Stimulated activated CD4-positive, alpha-beta T cell treated with anti-CD3 and anti-CD28 coated beads, Interleukin-4, amount 100 ng/mL, for 4 hours (primary cell): ENCODE data around the gene IGHMBP2.

Experiments used
- DNase-seq, 2 experiments: peaks; one replicate each; pipeline ENCODE4 v3.0.0-alpha.2; 2020

The IGHMBP2 gene

GRCh38 chr11:68890490-68891231 lies 13.0 kb upstream of the IGHMBP2 start:
- no peak for DNase-seq

GRCh38 chr11:68891351-68891948 lies 12.2 kb upstream of the IGHMBP2 start:
- no peak for DNase-seq

DNA sequence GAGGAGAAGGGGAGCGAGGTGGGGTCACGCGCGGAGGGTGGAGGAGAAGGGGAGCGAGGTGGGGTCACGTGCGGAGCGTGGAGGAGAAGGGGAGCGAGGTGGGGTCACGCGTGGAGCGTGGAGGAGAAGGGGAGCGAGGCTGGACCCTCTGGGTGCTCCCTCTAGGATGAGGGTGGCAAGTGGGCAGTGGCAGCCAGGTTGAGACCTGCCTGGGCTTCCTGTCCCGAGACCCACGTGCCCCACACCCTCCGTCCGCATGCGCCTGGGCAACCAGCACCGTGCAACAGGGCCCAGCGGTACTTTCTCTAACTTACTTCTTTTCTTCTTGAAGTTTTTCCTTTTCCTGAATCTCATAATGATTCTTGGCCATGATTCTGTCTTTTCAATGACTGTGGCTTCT lies 11.1 kb upstream of the IGHMBP2 start:
- DNase-seq: no peak

GRCh38 chr11:68893282-68893681 lies 10.4 kb upstream of the IGHMBP2 start:
- DNase-seq: no peak

GRCh38 chr11:68896171-68896959 lies 7.3 kb upstream of the IGHMBP2 start:
- DNase-seq: no peak

DNA sequence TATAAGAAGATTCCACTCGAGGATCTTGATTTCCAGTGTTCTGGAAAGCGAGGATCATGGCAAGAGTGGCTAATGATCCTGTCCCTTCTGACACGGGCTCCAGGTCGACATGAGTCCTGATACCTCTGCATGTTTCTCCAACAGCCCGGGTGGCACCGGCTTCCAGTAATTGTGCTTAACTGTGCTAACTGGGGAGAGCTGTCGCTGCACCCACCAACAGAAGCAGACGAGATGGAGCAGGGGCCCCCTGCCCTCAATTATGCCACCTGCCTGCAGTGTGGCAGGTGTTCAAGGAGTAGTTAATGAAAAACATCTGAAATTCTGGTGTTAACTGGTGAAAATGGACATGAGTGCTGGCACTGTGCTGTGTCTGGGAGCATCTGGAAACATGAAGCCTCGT lies 6.2 kb upstream of the IGHMBP2 start:
- DNase-seq: no peak

DNA sequence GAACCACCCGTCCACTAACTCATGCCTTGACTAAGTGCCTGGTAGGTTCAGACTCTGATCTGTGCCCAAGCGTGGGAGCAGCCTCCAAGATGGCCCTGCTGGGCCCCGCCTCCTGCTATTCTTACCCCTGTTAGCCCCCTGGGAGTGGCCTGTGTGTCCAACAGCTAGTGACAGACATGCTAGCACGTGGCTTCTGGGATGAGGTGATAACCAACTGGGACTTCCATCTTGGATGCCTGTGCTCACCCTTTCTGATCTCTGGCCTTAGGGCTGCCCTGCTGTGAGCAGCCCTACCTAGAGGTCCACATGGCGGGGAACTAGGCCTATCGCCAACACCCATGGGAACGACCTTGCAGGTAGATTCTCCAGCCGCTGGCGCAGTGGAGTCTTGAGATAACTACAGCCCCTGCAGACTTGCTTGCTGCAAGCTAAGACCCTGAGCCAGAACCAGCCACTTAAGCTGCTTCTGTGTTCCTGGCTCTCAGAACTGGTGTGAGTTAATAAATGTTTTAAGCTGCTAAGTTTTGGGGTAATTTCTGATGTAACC lies 2.8 kb upstream of the IGHMBP2 start:
- no peak for DNase-seq

GRCh38 chr11:68904248-68904847 lies 657 bp downstream of the IGHMBP2 start:
- DNase-seq: peak in 1 of 2 experiments; percentile 12

DNA sequence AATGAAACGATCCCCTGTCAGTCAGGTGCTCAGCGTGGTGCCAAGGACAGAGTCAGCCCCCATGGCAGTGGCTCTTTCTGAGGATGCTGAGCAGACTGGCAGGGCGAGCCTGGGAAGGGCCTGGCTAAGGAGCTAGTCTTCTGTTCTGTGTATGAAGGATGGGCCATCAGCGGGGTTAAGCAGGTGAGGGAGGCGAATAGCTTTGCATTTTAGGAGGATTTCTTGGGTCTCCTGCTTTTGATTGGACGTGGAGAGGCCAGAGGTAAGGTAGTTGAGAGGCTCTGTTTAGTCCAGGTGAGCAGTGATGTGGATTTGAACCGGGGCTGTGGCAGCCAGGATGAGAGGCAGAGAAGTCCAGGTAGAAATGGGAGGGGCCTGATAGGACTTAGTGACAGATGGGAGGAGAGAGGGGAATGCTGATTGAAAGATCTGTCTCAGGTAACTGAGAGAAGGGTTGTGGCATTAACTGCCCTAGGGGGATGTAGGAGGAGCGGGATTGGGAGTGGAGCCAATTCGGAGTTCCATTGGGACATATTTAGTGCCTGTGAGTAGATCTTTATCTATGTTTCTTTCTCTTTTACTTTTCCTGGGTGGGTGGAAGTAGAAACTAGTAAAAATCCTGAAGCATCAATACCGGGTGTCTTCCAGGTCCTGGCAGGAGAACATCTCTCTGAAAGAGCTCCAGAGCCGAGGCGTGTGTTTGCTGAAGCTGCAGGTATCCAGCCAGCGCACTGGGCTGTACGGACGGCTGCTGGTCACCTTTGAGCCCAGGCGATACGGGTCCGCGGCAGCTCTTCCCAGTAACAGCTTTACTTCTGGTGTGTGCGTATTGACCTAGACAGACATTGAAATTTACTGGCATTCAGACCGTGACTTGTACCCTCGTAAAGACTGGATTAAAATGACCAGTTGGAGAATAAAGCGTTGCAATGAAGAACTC lies 2.0 kb downstream of the IGHMBP2 start:
- DNase-seq: no peak

DNA sequence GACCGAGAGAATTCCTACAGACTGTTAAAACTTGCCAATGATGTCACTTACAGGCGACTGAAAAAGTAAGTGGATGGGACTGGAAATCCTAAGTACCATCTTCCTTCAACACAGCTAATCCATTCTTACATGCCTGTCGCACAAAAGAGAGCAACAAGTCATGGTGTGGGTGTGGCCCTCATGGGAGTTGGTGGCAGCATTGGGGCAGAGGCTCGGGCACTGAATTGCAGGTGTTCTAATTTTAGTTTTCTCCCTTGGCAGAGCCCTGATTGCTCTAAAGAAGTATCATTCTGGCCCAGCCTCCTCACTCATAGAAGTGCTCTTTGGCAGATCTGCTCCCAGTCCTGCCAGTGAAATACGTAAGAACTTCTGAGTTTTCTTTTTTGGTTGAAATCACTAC lies 4.6 kb downstream of the IGHMBP2 start:
- no peak for DNase-seq

DNA sequence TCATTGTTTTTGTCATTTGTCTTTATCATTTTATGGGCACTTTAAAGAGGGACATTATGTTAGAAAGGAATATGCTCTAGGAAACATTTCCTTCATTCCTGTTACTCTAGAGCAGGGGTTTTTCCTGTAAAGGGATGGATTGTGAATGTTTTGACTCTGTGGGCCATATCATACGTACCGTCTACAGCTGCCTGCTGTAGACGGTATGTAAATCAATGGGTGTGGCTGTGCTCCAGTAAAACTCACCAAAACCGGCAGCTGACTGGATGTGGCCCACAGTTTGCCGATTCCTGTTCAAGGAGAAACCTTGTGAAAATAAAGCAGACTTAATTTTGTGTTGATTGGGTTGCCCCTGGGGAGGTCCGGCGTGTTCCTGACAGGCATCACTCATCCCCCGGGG lies 7.3 kb downstream of the IGHMBP2 start:
- DNase-seq: no peak

DNA sequence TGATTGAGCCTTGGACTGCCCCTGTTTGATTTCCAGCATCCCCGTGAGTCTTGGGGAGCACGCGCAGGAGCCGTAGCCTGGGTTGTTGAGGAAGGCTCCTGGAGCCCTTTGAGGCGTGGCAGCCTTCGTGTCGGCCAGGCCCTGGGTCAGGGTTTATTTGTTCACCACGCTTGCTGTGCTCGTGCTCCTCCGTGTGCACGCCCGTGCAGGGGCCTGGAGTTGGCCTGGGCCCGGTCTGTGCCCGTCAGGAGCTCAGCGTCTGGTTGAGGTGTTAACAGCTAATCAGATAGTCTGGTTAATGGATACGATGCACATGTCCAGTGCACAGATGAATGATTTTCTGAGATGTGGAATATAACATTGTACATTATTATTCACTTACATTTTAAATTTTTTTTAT lies 8.0 kb downstream of the IGHMBP2 start:
- DNase-seq: no peak

- no peak for DNase-seq
Observed at GRCh38 chr11:68912254-68912653, 8.6 kb downstream of the IGHMBP2 start.

- DNase-seq: no peak
Observed at GRCh38 chr11:68913188-68913587, 9.5 kb downstream of the IGHMBP2 start.

DNA sequence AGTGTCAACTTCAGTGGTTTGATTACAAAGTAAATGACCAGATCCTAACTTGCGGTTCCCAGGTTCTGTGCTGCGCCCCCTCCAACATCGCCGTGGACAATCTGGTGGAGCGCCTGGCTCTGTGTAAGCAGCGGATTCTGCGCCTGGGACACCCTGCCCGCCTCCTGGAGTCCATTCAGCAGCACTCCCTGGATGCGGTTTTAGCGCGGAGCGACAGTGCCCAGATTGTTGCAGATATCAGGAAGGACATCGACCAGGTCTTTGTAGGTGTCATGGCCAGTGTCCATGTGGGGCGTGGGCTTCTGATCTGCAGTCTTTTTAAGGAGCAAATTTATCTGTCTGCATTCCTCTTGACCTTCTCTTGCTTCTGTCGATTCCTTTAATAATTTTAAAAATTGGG lies 11.1 kb downstream of the IGHMBP2 start:
- no peak for DNase-seq

- no peak for DNase-seq
Observed at GRCh38 chr11:68916439-68916838, 12.7 kb downstream of the IGHMBP2 start.

GRCh38 chr11:68923614-68924013 lies 19.9 kb downstream of the IGHMBP2 start:
- no peak for DNase-seq

GRCh38 chr11:68924073-68924925 lies 20.6 kb downstream of the IGHMBP2 start:
- no peak for DNase-seq

GRCh38 chr11:68925611-68926010 lies 21.9 kb downstream of the IGHMBP2 start:
- DNase-seq: no peak

DNA sequence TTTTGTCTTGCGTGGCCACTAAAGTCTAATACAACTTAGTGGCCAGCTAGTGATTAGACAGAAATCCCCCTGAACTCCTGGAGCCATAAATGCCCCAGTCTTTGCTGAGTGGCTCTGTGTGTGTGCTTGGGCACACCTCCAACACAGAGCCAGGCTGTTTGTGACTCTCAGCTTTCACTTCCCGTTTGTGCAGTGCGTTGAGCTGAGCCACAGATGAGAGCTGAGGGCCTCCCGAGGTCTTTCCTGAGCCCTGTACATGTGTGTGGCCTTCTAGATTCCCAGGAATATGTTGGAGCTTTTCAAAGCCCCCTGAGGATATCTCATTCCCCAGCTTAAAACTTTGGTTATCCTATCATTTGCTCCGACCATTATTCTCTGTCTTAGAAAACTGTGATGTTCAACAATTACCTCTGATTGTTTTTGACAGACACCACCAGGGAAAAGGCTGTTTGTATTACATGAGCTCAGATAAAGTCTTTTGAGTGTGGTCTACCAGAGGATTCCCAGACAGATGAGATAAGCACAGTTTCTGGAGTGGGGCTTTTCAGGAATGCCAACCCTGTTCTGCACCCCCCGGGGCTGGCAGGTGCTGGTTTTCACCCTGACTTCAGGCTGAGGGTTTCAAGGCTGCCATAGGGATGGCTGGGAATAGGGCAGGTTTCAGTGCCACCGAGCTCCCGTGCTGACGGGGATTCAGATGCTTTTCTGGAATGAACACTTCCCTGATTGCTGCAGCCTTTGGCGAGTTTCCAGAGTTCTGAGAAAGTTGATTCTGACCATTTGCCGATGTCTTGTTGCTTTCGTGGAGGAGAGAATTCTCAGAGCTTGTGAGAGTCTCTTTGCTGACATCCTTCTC lies 23.8 kb downstream of the IGHMBP2 start:
- DNase-seq: no peak
